ENCODE measurements around the gene SCOC.

Gene SCOC

GRCh38 chr4:140373328-140374129 lies at the start of gene SCOC:
TSS of gene SCOC (plus strand) at chr4:140373646. CDS start at chr4:140379171, 5,525 bp downstream.
- DNase-seq (ENCODE audit: low read depth): peak; percentile 99
- H3K4me3 ChIP-seq (ENCODE audit: control insufficient read depth, low read depth, low read length): peak within 1 kb of the TSS; percentile 61
- no peak for TF ChIP-seq CTCF (conservative IDR thresholded peaks at IDR 0.05; ENCODE audit: control insufficient read depth, insufficient read depth, low read depth, low read length)

- H3K4me3 ChIP-seq (ENCODE audit: control insufficient read depth, low read depth, low read length): no peak overlapping the region
- DNase-seq (ENCODE audit: low read depth): peak; percentile 67
- peak; percentile 87 for TF ChIP-seq CTCF (conservative IDR thresholded peaks at IDR 0.05; ENCODE audit: control insufficient read depth, insufficient read depth, low read depth, low read length)
These were observed 47.0 kb upstream of the SCOC start for GRCh38 chr4:140326395-140326993.

GRCh38 chr4:140330311-140330900 lies 43.0 kb upstream of the SCOC start:
- TF ChIP-seq CTCF (conservative IDR thresholded peaks at IDR 0.05; ENCODE audit: control insufficient read depth, insufficient read depth, low read depth, low read length): peak; percentile 55
- H3K4me3 ChIP-seq (ENCODE audit: control insufficient read depth, low read depth, low read length): no peak overlapping the region
- DNase-seq (ENCODE audit: low read depth): peak; percentile 61

GRCh38 chr4:140331245-140331644 lies 42.2 kb upstream of the SCOC start:
- DNase-seq (ENCODE audit: low read depth): no peak
- no peak overlapping the region for H3K4me3 ChIP-seq (ENCODE audit: control insufficient read depth, low read depth, low read length)
- no peak for TF ChIP-seq CTCF (conservative IDR thresholded peaks at IDR 0.05; ENCODE audit: control insufficient read depth, insufficient read depth, low read depth, low read length)

GRCh38 chr4:140331876-140332275 lies 41.6 kb upstream of the SCOC start:
- TF ChIP-seq CTCF (conservative IDR thresholded peaks at IDR 0.05; ENCODE audit: control insufficient read depth, insufficient read depth, low read depth, low read length): no peak

GRCh38 chr4:140332734-140333133 lies 40.7 kb upstream of the SCOC start:
- TF ChIP-seq CTCF (conservative IDR thresholded peaks at IDR 0.05; ENCODE audit: control insufficient read depth, insufficient read depth, low read depth, low read length): no peak
- no peak for DNase-seq (ENCODE audit: low read depth)
- H3K4me3 ChIP-seq (ENCODE audit: control insufficient read depth, low read depth, low read length): no peak overlapping the region

More at GRCh38 chr4:140331876-140332275, 41.6 kb upstream of the SCOC start:
- no peak for DNase-seq (ENCODE audit: low read depth)
- H3K4me3 ChIP-seq (ENCODE audit: control insufficient read depth, low read depth, low read length): no peak overlapping the region
